H1 (cell line): Measurements from ENCODE around the gene NFATC1.

Source experiments
- CHD2 ChIP-seq: IDR thresholded peaks from 2 replicates; pipeline ENCODE4 v1.6.1; 2012; ENCODE audit warnings: low read length, improper control_type of control experiment
- CREB1 ChIP-seq: IDR thresholded peaks from 2 replicates; pipeline ENCODE4 v1.6.1; 2012; ENCODE audit warnings: inconsistent platforms
- POLR2AphosphoS5 ChIP-seq: IDR thresholded peaks from 2 replicates; pipeline ENCODE4 v1.6.1; 2011; ENCODE audit warnings: low read depth, low read length
- TF ChIP-seq, protein P1 (sequence below), 3 experiments: IDR thresholded peaks; 1 replicate in 2 of 3; 2 replicates in 1 of 3; pipeline versions ENCODE4 v1.5.1 to v1.6.1; 2011; ENCODE audit warnings: low read length in 3 of 3, mild to moderate bottlenecking in 3 of 3, inconsistent platforms in 2 of 3, low read depth in 1 of 3, moderate library complexity in 1 of 3; ENCODE audit not compliant: insufficient read depth in 1 of 3; ENCODE audit errors: control extremely low read depth in 1 of 3

DNA sequence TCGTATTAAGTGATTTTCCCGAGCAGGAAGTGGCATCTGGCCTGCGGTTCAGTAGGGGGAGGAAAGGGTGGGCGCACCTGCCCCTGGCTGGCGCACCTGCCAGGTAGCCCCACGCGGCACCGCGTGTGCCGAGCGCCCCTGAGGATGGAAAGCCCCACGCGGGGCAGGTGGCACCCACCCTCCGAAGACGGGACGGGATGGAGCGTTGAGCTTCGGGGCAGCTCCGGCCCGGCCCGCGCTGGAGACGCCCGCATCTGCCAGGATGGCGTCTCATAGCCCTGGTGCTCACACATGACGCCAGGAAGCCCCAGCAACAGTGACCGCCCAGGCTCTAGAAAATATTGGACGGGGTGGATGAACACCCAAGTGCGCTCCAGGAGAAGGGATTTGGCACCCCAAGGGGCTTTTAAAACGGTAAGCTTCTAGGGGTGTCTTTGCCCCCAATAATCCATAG is 2.5 kb upstream of the NFATC1 start:
- TF ChIP-seq, protein P1, sequence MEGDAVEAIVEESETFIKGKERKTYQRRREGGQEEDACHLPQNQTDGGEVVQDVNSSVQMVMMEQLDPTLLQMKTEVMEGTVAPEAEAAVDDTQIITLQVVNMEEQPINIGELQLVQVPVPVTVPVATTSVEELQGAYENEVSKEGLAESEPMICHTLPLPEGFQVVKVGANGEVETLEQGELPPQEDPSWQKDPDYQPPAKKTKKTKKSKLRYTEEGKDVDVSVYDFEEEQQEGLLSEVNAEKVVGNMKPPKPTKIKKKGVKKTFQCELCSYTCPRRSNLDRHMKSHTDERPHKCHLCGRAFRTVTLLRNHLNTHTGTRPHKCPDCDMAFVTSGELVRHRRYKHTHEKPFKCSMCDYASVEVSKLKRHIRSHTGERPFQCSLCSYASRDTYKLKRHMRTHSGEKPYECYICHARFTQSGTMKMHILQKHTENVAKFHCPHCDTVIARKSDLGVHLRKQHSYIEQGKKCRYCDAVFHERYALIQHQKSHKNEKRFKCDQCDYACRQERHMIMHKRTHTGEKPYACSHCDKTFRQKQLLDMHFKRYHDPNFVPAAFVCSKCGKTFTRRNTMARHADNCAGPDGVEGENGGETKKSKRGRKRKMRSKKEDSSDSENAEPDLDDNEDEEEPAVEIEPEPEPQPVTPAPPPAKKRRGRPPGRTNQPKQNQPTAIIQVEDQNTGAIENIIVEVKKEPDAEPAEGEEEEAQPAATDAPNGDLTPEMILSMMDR (IDR thresholded peaks at IDR 0.05; ENCODE audit: control extremely low read depth in 1 of 3, insufficient read depth in 1 of 3, low read depth in 1 of 3, low read length in 3 of 3): no peak
- no peak for TF ChIP-seq CREB1
- TF ChIP-seq POLR2AphosphoS5: no peak
- TF ChIP-seq CHD2: no peak
